PC-3 (cell line): ENCODE measurements around the gene ACVRL1. TPM values are rescaled to one million over a fixed set of nuclear protein-coding genes. Genes with fewer than 3 reads are reported as not detected.

Source experiments
- ATAC-seq: fragments of 200-7000 bp; cut with Tn5 transposase; 2 replicates; pipeline ENCODE4 v1.9.1; 2020; ENCODE audit warnings: mild to moderate bottlenecking, moderate library complexity
- BruUV-seq: library from RNA; stranded (reverse); fragments of 400-500 nt; replicated peaks from 2 replicates; lab custom pipeline; 2021; lab: Mats Ljungman, UMichigan
- CTCF ChIA-PET: fragments of 300-600 bp; sonication (Branson Sonifier 250); formaldehyde crosslinking; loops from one replicate; lab custom pipeline; 2022; ENCODE audit warnings: antibody characterized with exemption; lab: Charles Lee
- POLR2A ChIA-PET: fragments of 300-600 bp; sonication (Branson Sonifier 250); formaldehyde crosslinking; loops from one replicate; lab custom pipeline; 2022; ENCODE audit warnings: antibody characterized with exemption; ENCODE audit not compliant: unreplicated experiment; lab: Charles Lee
- DNase-seq: peaks from one replicate; pipeline ENCODE4 v3.0.0-alpha.2; 2015
- H2AFZ ChIP-seq: fragments of 300-600 bp; sonication (generic); 2 replicates; pipeline ENCODE4 v1.6.0; 2016; ENCODE audit warnings: antibody characterized with exemption, low read length
- H3F3A ChIP-seq: fragments of 300-600 bp; sonication (generic); one replicate; pipeline ENCODE4 v1.6.0; 2017; ENCODE audit warnings: antibody characterized with exemption, low read length, control low read depth, mild to moderate bottlenecking; ENCODE audit not compliant: unreplicated experiment
- H3K27ac ChIP-seq: fragments of 300-600 bp; sonication (generic); 2 replicates; pipeline ENCODE4 v1.5.1; 2016; ENCODE audit warnings: mild to moderate bottlenecking, low read length
- H3K27me3 ChIP-seq: fragments of 300-600 bp; sonication (generic); 2 replicates; pipeline ENCODE4 v1.6.1; 2016; ENCODE audit warnings: low read length, mixed read lengths
- H3K36me3 ChIP-seq: fragments of 300-600 bp; sonication (generic); 2 replicates; pipeline ENCODE4 v1.6.1; 2016; ENCODE audit warnings: low read depth, mixed run types, low read length, mixed read lengths
- H3K4me1 ChIP-seq: fragments of 300-600 bp; sonication (generic); 2 replicates; pipeline ENCODE4 v1.5.1; 2016; ENCODE audit warnings: low read length; ENCODE audit not compliant: insufficient read depth
- H3K4me2 ChIP-seq: fragments of 300-600 bp; sonication (generic); 2 replicates; pipeline ENCODE4 v1.6.0; 2016; ENCODE audit warnings: low read length
- H3K4me3 ChIP-seq: fragments of 300-600 bp; sonication (generic); 2 replicates; pipeline ENCODE4 v1.5.1; 2016; ENCODE audit warnings: mild to moderate bottlenecking, low read length, mixed read lengths
- H3K79me2 ChIP-seq: fragments of 300-600 bp; sonication (generic); 2 replicates; pipeline ENCODE4 v1.6.1; 2017; ENCODE audit warnings: low read length, mixed read lengths
- H3K9ac ChIP-seq: fragments of 300-600 bp; sonication (generic); 2 replicates; pipeline ENCODE4 v1.6.0; 2016; ENCODE audit warnings: mild to moderate bottlenecking, low read length
- H3K9me2 ChIP-seq: fragments of 300-600 bp; sonication (generic); replicated peaks from 2 replicates; pipeline ENCODE4 v1.6.1; 2016; ENCODE audit warnings: mixed run types, low read length, mixed read lengths
- H3K9me3 ChIP-seq: fragments of 300-600 bp; sonication (generic); 2 replicates; pipeline ENCODE4 v1.6.1; 2016; ENCODE audit warnings: low read length, mixed read lengths
- H4K20me1 ChIP-seq: fragments of 300-600 bp; sonication (generic); 2 replicates; pipeline ENCODE4 v1.6.1; 2016; ENCODE audit warnings: low read length, mixed read lengths
- EZH2 ChIP-seq: fragments of 300-600 bp; sonication (generic); IDR thresholded peaks from one replicate; pipeline ENCODE4 v1.6.1; 2017; ENCODE audit warnings: antibody characterized with exemption, mild to moderate bottlenecking, low read length; ENCODE audit not compliant: unreplicated experiment
- EZH2phosphoT487 ChIP-seq: fragments of 300-600 bp; sonication (generic); IDR thresholded peaks from 2 replicates; pipeline ENCODE4 v1.6.1; 2018; ENCODE audit warnings: mild to moderate bottlenecking, antibody characterized with exemption, low read length, borderline replicate concordance
- intact Hi-C: fragments of 100-400 bp; cut with micrococcal nuclease; formaldehyde crosslinking; loops from 2 replicates; pipeline ENCODE4 v1.9.0; 2023
- total RNA-seq: library from RNA; depleted of rRNA; stranded (reverse); fragments of >200 nt; gene quantifications from 2 replicates; pipeline ENCODE4 v1.2.3, GENCODE V29; 2014
- TF ChIP-seq, protein P1 (sequence below): fragments of 300-600 bp; sonication (generic); conservative IDR thresholded peaks from 2 replicates; pipeline ENCODE4 v1.5.1; 2017; ENCODE audit warnings: antibody characterized with exemption, low read depth, mild to moderate bottlenecking, low read length

The ACVRL1 gene
- total RNA-seq, 1 experiment from 2014 or later, result not detected

GRCh38 chr12:51891843-51892242 is 15.5 kb upstream of the ACVRL1 start:
- no peaks in the 10 kb centered on the region for H3K9me3 ChIP-seq
- no peak overlapping the region for H3K27ac ChIP-seq
- no peak overlapping the region for H3K4me2 ChIP-seq
- no peaks in the 10 kb centered on the region for H3K36me3 ChIP-seq
- ChIA-PET POLR2A (no interaction called here), CTCF (interaction anchor here (0.6 to 0.7 kb wide), 2 partner anchors 101 to 130 kb away, joined by 4 to 6 read pairs; no protein-coding TSS in a partner anchor)
- intact Hi-C loops, result loop anchor here (2.0 kb wide), 1 partner anchor 131 kb away; no protein-coding TSS in a partner anchor
- no peaks in the 10 kb centered on the region for H3K4me1 ChIP-seq
- no peak overlapping the region for H3K9ac ChIP-seq
- H4K20me1 ChIP-seq, result no peaks in the 10 kb centered on the region
- TF ChIP-seq, protein P1, sequence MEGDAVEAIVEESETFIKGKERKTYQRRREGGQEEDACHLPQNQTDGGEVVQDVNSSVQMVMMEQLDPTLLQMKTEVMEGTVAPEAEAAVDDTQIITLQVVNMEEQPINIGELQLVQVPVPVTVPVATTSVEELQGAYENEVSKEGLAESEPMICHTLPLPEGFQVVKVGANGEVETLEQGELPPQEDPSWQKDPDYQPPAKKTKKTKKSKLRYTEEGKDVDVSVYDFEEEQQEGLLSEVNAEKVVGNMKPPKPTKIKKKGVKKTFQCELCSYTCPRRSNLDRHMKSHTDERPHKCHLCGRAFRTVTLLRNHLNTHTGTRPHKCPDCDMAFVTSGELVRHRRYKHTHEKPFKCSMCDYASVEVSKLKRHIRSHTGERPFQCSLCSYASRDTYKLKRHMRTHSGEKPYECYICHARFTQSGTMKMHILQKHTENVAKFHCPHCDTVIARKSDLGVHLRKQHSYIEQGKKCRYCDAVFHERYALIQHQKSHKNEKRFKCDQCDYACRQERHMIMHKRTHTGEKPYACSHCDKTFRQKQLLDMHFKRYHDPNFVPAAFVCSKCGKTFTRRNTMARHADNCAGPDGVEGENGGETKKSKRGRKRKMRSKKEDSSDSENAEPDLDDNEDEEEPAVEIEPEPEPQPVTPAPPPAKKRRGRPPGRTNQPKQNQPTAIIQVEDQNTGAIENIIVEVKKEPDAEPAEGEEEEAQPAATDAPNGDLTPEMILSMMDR, result peak; percentile 65
- no peak for TF ChIP-seq EZH2phosphoT487
- DNase-seq (peak; percentile 25), ATAC-seq (no peak)
- no peak overlapping the region for H3K4me3 ChIP-seq
- H2AFZ ChIP-seq, result no peak overlapping the region
- H3K79me2 ChIP-seq, result no peaks in the 10 kb centered on the region
- BruUV-seq, result no TSS peak
- H3K27me3 ChIP-seq, result no peaks in the 10 kb centered on the region
- H3K9me2 ChIP-seq, result no peaks in the 10 kb centered on the region
- H3F3A ChIP-seq, result no peaks in the 10 kb centered on the region

DNA sequence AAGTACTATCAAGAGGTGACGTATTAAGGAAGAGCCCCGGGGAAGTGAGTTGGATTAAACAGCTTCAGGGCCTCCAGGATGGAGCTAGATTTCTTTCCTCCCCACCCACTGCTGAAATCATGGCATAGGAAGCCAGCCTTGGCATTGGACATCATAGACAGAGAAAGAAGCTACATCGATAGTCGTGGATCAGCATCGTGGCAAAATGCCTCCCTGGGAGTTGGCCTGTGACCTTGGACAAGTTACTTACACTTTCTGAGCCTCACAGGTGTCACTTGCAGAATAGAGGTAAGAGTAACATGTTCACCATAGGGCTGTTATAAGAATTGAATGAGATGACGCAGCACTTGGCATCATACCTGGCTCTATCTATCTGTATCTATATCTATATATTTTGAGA is 13.5 kb upstream of the ACVRL1 start:
- H4K20me1 ChIP-seq, result no peaks in the 10 kb centered on the region
- no peak overlapping the region for H3K9ac ChIP-seq
- intact Hi-C loops, result no loop called here
- no peak overlapping the region for H3K27ac ChIP-seq
- no peaks in the 10 kb centered on the region for H3K9me2 ChIP-seq
- no peak for ATAC-seq
- no TSS peak for BruUV-seq
- H3K9me3 ChIP-seq, result no peaks in the 10 kb centered on the region
- TF ChIP-seq, protein P1, result no peak
- TF ChIP-seq EZH2, result no peak
- TF ChIP-seq EZH2phosphoT487, result no peak
- ChIA-PET CTCF (no interaction called here), POLR2A (no interaction called here)
- no peaks in the 10 kb centered on the region for H3K4me1 ChIP-seq
- no peak overlapping the region for H3K4me2 ChIP-seq
- H2AFZ ChIP-seq, result no peak overlapping the region
- H3K36me3 ChIP-seq, result no peaks in the 10 kb centered on the region
- H3F3A ChIP-seq, result no peaks in the 10 kb centered on the region
- H3K27me3 ChIP-seq, result no peaks in the 10 kb centered on the region
- no peak overlapping the region for H3K4me3 ChIP-seq
- no peak for DNase-seq
- H3K79me2 ChIP-seq, result no peaks in the 10 kb centered on the region

DNA sequence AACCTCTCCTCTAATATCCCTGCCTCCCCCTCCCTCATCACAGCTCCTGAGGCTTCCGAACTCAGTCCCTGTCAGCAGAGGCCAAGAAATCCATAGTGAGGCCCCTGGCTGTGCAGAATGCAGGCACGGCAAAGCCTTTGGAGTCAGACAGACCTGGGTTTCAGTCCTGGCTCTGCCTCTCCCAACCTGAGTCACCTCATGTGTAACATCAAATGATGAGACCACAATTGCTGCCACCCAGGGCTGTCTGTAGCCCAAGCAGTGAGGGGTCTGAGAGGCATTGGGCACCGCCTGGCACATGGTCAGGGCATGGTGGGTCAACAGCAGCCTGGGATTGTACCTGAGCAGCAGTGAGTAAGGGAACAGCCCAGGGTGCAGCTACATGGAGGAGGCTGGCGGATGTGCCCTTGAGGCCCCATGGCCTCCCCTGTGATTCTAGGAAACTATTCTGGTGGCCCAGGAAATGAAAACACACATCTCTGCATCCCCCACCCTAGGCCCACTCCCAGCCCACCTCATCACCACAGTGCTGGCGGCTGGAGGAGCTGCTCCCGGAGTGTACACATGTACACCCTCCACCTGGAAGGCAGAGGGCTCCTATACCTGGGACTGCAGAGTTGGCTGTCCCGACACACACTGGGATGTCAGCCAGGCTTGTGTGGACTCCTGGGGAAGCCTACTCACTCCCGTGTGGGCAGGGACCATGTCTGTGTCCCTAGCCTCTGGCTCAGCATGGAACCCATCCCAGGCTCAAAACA is 11.7 kb upstream of the ACVRL1 start:
- Histone ChIP-seq H3K4me2 (no peak overlapping the region), H3K9me3 (no peaks in the 10 kb centered on the region), H3K4me3 (no peak overlapping the region), H3K9ac (no peak overlapping the region), H3K79me2 (no peaks in the 10 kb centered on the region), H4K20me1 (no peaks in the 10 kb centered on the region), H3K27ac (no peak overlapping the region), H3K9me2 (no peaks in the 10 kb centered on the region), H3K27me3 (no peaks in the 10 kb centered on the region), H2AFZ (peak overlapping the region; percentile 51), H3K36me3 (no peaks in the 10 kb centered on the region), H3F3A (no peaks in the 10 kb centered on the region), H3K4me1 (no peaks in the 10 kb centered on the region)
- no TSS peak for BruUV-seq
- TF ChIP-seq EZH2phosphoT487, result no peak
- TF ChIP-seq, protein P1, result no peak
- TF ChIP-seq EZH2, result no peak
- intact Hi-C loops, result loop anchor here (1.0 kb wide), 1 partner anchor 85 kb away; no protein-coding TSS in a partner anchor
- ATAC-seq, result peak; percentile 17; the same call in 1 of the 2 replicates
- ChIA-PET CTCF (interaction anchor here (0.5 to 0.7 kb wide), 2 partner anchors 76 to 130 kb away, joined by 3 to 4 read pairs; no protein-coding TSS in a partner anchor), POLR2A (no interaction called here)
- DNase-seq, result no peak
